ENCODE results near the gene CTDNEP1.

DNA sequence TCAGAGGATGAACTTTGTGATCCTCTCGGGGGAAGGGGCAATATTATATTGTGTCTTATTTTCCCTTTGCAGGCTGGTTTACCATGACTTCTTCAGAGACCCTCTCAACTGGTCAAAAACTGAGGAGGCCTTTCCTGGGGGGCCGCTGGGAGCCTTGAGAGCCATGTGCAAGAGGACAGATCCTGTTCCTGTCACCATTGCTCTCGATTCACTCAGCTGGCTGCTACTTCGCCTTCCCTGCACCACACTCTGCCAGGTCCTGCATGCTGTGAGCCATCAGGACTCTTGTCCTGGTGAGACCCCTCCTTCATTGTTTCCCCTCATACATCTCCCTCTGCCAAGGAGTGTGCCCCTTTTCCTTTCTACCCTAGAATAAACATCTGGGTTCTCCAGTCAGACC lies 3.0 kb upstream of the CTDNEP1 start:
- TF ChIP-seq EZH2 (IDR thresholded peaks at IDR 0.05; ENCODE audit: insufficient read depth, low read length) = no peak
- TF ChIP-seq, protein P1, sequence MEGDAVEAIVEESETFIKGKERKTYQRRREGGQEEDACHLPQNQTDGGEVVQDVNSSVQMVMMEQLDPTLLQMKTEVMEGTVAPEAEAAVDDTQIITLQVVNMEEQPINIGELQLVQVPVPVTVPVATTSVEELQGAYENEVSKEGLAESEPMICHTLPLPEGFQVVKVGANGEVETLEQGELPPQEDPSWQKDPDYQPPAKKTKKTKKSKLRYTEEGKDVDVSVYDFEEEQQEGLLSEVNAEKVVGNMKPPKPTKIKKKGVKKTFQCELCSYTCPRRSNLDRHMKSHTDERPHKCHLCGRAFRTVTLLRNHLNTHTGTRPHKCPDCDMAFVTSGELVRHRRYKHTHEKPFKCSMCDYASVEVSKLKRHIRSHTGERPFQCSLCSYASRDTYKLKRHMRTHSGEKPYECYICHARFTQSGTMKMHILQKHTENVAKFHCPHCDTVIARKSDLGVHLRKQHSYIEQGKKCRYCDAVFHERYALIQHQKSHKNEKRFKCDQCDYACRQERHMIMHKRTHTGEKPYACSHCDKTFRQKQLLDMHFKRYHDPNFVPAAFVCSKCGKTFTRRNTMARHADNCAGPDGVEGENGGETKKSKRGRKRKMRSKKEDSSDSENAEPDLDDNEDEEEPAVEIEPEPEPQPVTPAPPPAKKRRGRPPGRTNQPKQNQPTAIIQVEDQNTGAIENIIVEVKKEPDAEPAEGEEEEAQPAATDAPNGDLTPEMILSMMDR (IDR thresholded peaks at IDR 0.05; ENCODE audit: insufficient read depth, low read depth, low read length) = no peak

Data from astrocyte (in vitro differentiated cells and primary cell).